ENCODE measurements around the gene GSAP.

Gene GSAP

GRCh38 chr7:77269360-77270093, 146.6 kb downstream of the GSAP start:
- no peak for TF ChIP-seq ZNF274 (IDR thresholded peaks at IDR 0.05; ENCODE audit: low read depth, low read length)
- H3K4me3 ChIP-seq (ENCODE audit: low read length), result no peak overlapping the region

- H3K4me3 ChIP-seq (ENCODE audit: low read length), result no peak overlapping the region
- no peak for TF ChIP-seq ZNF274 (IDR thresholded peaks at IDR 0.05; ENCODE audit: low read depth, low read length)
These were observed 149.8 kb downstream of the GSAP start for GRCh38 chr7:77266291-77266794.

- no peak overlapping the region for H3K4me3 ChIP-seq (ENCODE audit: low read length)
- TF ChIP-seq ZNF274 (IDR thresholded peaks at IDR 0.05; ENCODE audit: low read depth, low read length), result no peak
These were observed 150.5 kb downstream of the GSAP start for GRCh38 chr7:77265666-77266065.

- no peak overlapping the region for H3K4me3 ChIP-seq (ENCODE audit: low read length)
- TF ChIP-seq ZNF274 (IDR thresholded peaks at IDR 0.05; ENCODE audit: low read depth, low read length), result no peak
These were observed 153.8 kb downstream of the GSAP start for GRCh38 chr7:77262316-77262715.

Measured in GM08714 (cell line).